Astrocyte of the cerebellum (primary cell): Measurements from ENCODE around the gene DAO.

Experiments
- DNase-seq: peaks from one replicate; pipeline ENCODE4 v3.0.0-alpha.2; 2011; ENCODE audit warnings: low read depth
- H3K4me3 ChIP-seq: 2 replicates; pipeline ENCODE4 v1.5.1; 2011; ENCODE audit warnings: mild to moderate bottlenecking, low read depth, low read length, moderate library complexity
- in situ Hi-C: cut with HindIII; loops from 2 replicates; pipeline ENCODE4 v1.10.0; 2017; ENCODE audit warnings: low sequenced_read_pairs
- TF ChIP-seq, protein P1 (sequence below): IDR thresholded peaks from 2 replicates; pipeline ENCODE4 v1.5.1; 2012; ENCODE audit warnings: low read length, low read depth, moderate library complexity, mild to moderate bottlenecking; ENCODE audit errors: missing control alignments

The DAO gene

GRCh38 chr12:108884116-108885012 lies 4.5 kb downstream of the DAO start:
- H3K4me3 ChIP-seq: no peak overlapping the region
- in situ Hi-C loops: no loop called here
- no peak for DNase-seq
- TF ChIP-seq, protein P1, sequence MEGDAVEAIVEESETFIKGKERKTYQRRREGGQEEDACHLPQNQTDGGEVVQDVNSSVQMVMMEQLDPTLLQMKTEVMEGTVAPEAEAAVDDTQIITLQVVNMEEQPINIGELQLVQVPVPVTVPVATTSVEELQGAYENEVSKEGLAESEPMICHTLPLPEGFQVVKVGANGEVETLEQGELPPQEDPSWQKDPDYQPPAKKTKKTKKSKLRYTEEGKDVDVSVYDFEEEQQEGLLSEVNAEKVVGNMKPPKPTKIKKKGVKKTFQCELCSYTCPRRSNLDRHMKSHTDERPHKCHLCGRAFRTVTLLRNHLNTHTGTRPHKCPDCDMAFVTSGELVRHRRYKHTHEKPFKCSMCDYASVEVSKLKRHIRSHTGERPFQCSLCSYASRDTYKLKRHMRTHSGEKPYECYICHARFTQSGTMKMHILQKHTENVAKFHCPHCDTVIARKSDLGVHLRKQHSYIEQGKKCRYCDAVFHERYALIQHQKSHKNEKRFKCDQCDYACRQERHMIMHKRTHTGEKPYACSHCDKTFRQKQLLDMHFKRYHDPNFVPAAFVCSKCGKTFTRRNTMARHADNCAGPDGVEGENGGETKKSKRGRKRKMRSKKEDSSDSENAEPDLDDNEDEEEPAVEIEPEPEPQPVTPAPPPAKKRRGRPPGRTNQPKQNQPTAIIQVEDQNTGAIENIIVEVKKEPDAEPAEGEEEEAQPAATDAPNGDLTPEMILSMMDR: peak; percentile 35

DNA sequence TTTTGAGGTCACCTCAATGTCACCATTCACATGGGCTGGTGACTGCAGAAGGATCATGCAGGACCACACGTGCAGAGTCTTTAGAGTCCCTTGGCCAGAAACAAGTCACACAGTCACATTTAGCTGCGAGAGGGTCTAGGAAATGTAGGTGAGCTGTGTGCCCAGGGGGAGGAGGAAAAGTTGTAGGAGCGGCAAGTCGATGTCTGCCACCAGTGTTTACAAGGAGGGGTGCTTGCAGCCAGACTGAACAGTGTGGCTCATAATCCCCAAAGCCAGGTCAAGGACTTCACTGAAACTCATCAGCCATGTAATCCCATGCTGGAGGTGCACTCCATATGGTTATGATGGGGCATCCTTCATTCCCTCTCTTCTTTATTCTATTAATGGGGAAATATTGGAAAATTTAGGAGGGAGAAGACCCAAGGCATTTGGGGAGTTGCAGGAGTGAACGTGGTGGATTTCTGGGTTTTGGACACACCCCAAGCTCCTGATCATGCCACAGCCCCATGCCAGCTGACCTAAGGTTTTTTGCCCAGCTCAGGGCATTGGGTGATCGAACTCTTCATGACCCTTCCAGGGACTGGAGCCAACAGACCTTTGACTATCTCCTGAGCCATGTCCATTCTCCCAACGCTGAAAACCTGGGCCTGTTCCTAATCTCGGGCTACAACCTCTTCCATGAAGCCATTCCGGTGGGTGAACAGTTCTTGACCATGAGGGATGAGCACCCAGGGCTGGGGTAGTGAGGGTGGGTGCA lies 7.2 kb downstream of the DAO start:
- DNase-seq: no peak
- TF ChIP-seq, protein P1: no peak
- in situ Hi-C loops: no loop called here
- no peak overlapping the region for H3K4me3 ChIP-seq

DNA sequence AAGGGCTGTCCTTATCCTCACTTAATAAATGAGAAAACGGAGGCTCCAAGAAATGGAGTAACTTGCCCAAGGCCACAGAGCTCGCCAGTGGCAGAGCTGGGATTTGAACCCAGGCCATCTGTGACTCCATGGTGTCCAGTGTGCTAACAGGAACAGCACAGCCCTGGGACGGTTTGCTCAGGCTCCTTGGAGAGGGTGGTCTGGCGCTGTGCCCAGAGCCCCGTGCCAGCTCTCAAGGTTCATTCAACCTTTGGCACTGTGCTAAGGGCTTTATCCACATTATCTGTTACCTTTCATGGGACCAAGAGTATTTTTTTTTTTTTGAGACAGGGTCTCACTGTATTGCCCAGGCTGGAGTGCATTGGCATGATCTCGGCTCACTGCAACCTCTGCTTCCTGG lies 8.1 kb downstream of the DAO start:
- TF ChIP-seq, protein P1: no peak
- in situ Hi-C loops: no loop called here
- DNase-seq: no peak
- H3K4me3 ChIP-seq: no peak overlapping the region

GRCh38 chr12:108890208-108890607 lies 10.3 kb downstream of the DAO start:
- no peak overlapping the region for H3K4me3 ChIP-seq
- no peak for DNase-seq
- TF ChIP-seq, protein P1: no peak
- in situ Hi-C loops: no loop called here

GRCh38 chr12:108895220-108895802 lies 15.4 kb downstream of the DAO start:
- no peak overlapping the region for H3K4me3 ChIP-seq
- no peak for DNase-seq
- in situ Hi-C loops: no loop called here
- TF ChIP-seq, protein P1: no peak

DNA sequence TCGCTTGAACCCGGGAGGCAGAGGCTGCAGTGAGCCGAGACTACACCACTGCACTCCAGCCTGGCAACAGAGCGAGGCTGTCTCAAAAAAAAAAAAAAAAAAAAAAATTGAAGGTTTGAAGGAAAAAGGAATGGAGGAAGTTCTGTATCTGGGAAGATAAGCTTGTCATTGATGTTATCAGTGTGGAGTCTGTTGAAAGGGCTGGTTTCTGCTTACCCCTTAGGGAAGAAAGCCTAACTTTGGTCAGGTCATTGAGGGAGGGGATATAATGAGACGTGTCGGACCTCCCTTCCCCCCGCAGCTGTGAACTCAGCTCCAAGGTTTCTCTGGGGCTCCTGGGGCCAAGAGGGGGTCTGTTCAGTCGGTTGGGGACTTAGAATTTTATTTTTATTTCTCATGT lies 16.4 kb downstream of the DAO start:
- TF ChIP-seq, protein P1: no peak
- H3K4me3 ChIP-seq: no peak overlapping the region
- no peak for DNase-seq
- in situ Hi-C loops: no loop called here
